Keratinocyte (primary cell): ENCODE results near the gene HCST. TPM values are rescaled to one million over a fixed set of nuclear protein-coding genes. Genes with fewer than 3 reads are reported as not detected.

Experiments used
- DNase-seq: peaks from one replicate; pipeline ENCODE4 v3.0.0-alpha.2; 2011; ENCODE audit warnings: low read depth, missing footprints, low spot score
- FAIRE-seq: peaks from 2 replicates; lab custom pipeline; 2011; peaks lifted over from hg19 to GRCh38; lab: Jason Lieb, UNC
- H2AFZ ChIP-seq: 2 replicates; pipeline ENCODE4 v1.6.0; 2012; ENCODE audit warnings: low read length, control low read depth, inconsistent platforms; ENCODE audit not compliant: control insufficient read depth
- H3K27ac ChIP-seq: 2 replicates; pipeline ENCODE4 v1.5.1; 2011; ENCODE audit warnings: low read length; ENCODE audit not compliant: control insufficient read depth, insufficient read depth
- H3K27me3 ChIP-seq: 3 replicates; pipeline ENCODE4 v1.6.0; 2011; ENCODE audit warnings: low read length; ENCODE audit not compliant: control insufficient read depth, insufficient read depth; ENCODE audit errors: extremely low read depth
- H3K36me3 ChIP-seq, 2 experiments: 2 replicates in 1 of 2; 3 replicates in 1 of 2; pipeline ENCODE4 v1.5.1; 2011; ENCODE audit warnings: low read length in 2 of 2, mild to moderate bottlenecking in 1 of 2; ENCODE audit not compliant: control insufficient read depth in 2 of 2, insufficient read depth in 2 of 2; ENCODE audit errors: extremely low read depth in 1 of 2
- H3K4me1 ChIP-seq: 3 replicates; pipeline ENCODE4 v1.5.1; 2011; ENCODE audit warnings: low read length; ENCODE audit not compliant: control insufficient read depth, insufficient read depth; ENCODE audit errors: extremely low read depth
- H3K4me2 ChIP-seq: 3 replicates; pipeline ENCODE4 v1.6.0; 2011; ENCODE audit warnings: low read depth, low read length; ENCODE audit not compliant: control insufficient read depth, insufficient read depth; ENCODE audit errors: extremely low read depth
- H3K4me3 ChIP-seq, 3 experiments: fragments of 200-600 bp in 1 of 3; sonication (generic) in 1 of 3; 2 replicates in 2 of 3; 3 replicates in 1 of 3; pipeline ENCODE4 v1.5.1; 2011 to 2016; ENCODE audit warnings: low read length in 3 of 3, mild to moderate bottlenecking in 3 of 3, control low read depth in 2 of 3, inconsistent platforms in 1 of 3, low read depth in 1 of 3, mixed read lengths in 1 of 3, mixed run types in 1 of 3, moderate library complexity in 1 of 3; ENCODE audit not compliant: control insufficient read depth in 2 of 3, insufficient read depth in 2 of 3; ENCODE audit errors: extremely low read depth in 1 of 3
- H3K79me2 ChIP-seq: 2 replicates; pipeline ENCODE4 v1.6.0; 2012; ENCODE audit warnings: low read length; ENCODE audit not compliant: control insufficient read depth, insufficient read depth
- H3K9ac ChIP-seq: 3 replicates; pipeline ENCODE4 v1.6.0; 2011; ENCODE audit warnings: low read length; ENCODE audit not compliant: control insufficient read depth, insufficient read depth; ENCODE audit errors: extremely low read depth
- H3K9me1 ChIP-seq: 3 replicates; pipeline ENCODE4 v1.6.0; 2011; ENCODE audit warnings: low read length; ENCODE audit not compliant: control insufficient read depth, insufficient read depth; ENCODE audit errors: extremely low read depth
- H3K9me3 ChIP-seq: 2 replicates; pipeline ENCODE4 v1.5.1; 2012; ENCODE audit warnings: low read depth, low read length; ENCODE audit not compliant: control insufficient read depth
- H4K20me1 ChIP-seq: 3 replicates; pipeline ENCODE4 v1.6.0; 2011; ENCODE audit warnings: low read length; ENCODE audit not compliant: control insufficient read depth, insufficient read depth; ENCODE audit errors: extremely low read depth
- EZH2 ChIP-seq: IDR thresholded peaks from one replicate; pipeline ENCODE4 v1.6.1; 2012; ENCODE audit warnings: inconsistent platforms, mild to moderate bottlenecking, low read length, moderate library complexity
- dilution Hi-C: fragments of 300-500 bp; cut with MboI; formaldehyde crosslinking; loops from one replicate; pipeline ENCODE4 v1.7.0; 2020; ENCODE audit warnings: low sequenced_read_pairs; ENCODE audit not compliant: extremely low pct_ligation_motif_present
- polyA plus RNA-seq, 5 experiments: library from polyadenylated mRNA; depleted of rRNA in 3 of 5; stranded (reverse) in 3 of 5; stranded (forward) in 1 of 5; unstranded in 1 of 5; fragments of >200 nt; gene quantifications; 1 replicate in 1 of 5; 2 replicates in 3 of 5; 3 replicates in 1 of 5; pipeline versions ENCODE4 v1.2.1 to v1.2.3, GENCODE V29; 2011 to 2012; ENCODE audit warnings: missing spikeins in 2 of 5, low read depth in 1 of 5, low replicate concordance in 1 of 5
- TF ChIP-seq, protein P1 (sequence below), 3 experiments: IDR thresholded peaks in 1 of 3; conservative IDR thresholded peaks in 1 of 3; optimal IDR thresholded peaks in 1 of 3; 2 replicates in 2 of 3; 3 replicates in 1 of 3; pipeline versions ENCODE3 to v1.5.1; 2011; ENCODE audit warnings: low read length in 3 of 3, mild to moderate bottlenecking in 3 of 3, moderate library complexity in 2 of 3, control low read depth in 1 of 3, inconsistent platforms in 1 of 3; ENCODE audit not compliant: insufficient read depth in 2 of 3; ENCODE audit errors: extremely low read depth in 1 of 3

The HCST gene
- polyA plus RNA-seq, 1 donor (not counting 4 experiments of a cell fraction or from before 2014, with no cell fraction given): 0.25 TPM

DNA sequence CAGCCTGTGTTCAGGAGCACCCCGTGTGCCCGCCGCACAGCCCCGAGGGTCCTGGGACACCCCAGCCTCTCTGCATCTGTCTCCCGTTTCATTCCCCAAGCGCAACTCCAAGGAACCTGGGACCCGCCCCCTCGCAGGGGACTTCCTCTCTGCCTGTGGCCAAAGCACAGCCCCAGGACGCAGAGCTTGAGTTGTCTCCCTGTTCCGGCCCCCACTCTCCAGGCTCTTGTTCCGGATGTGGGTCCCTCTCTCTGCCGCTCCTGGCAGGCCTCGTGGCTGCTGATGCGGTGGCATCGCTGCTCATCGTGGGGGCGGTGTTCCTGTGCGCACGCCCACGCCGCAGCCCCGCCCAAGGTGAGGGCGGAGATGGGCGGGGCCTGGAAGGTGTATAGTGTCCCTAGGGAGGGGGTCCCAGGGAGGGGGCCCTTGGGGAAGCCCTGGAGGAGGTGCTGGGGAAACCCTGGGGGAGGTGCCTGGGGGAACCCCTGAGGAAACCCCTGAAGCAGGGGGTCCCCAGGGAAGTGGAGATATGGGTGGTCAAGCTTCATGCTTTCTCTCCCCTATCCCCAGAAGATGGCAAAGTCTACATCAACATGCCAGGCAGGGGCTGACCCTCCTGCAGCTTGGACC is 1.3 kb downstream of the HCST start:
- no peak for TF ChIP-seq EZH2
- TF ChIP-seq, protein P1, sequence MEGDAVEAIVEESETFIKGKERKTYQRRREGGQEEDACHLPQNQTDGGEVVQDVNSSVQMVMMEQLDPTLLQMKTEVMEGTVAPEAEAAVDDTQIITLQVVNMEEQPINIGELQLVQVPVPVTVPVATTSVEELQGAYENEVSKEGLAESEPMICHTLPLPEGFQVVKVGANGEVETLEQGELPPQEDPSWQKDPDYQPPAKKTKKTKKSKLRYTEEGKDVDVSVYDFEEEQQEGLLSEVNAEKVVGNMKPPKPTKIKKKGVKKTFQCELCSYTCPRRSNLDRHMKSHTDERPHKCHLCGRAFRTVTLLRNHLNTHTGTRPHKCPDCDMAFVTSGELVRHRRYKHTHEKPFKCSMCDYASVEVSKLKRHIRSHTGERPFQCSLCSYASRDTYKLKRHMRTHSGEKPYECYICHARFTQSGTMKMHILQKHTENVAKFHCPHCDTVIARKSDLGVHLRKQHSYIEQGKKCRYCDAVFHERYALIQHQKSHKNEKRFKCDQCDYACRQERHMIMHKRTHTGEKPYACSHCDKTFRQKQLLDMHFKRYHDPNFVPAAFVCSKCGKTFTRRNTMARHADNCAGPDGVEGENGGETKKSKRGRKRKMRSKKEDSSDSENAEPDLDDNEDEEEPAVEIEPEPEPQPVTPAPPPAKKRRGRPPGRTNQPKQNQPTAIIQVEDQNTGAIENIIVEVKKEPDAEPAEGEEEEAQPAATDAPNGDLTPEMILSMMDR (optimal IDR thresholded peaks at IDR 0.05 in 1 of 3, IDR thresholded peaks at IDR 0.05 in 1 of 3, conservative IDR thresholded peaks at IDR 0.05 in 1 of 3; ENCODE audit: extremely low read depth in 1 of 3, insufficient read depth in 2 of 3, low read length in 3 of 3): no peak
- H3K9me3 ChIP-seq: no peaks in the 10 kb centered on the region
- peak overlapping the region in 2 of 3 experiments; percentile 16 to 47 for H3K4me3 ChIP-seq
- dilution Hi-C loops: no loop called here
- H3K4me2 ChIP-seq: peak overlapping the region; percentile 74
- peak overlapping the region; percentile 71 for H2AFZ ChIP-seq
- no peaks in the 10 kb centered on the region for H3K27me3 ChIP-seq
- H3K9ac ChIP-seq: peak overlapping the region; percentile 50
- H3K36me3 ChIP-seq: no peaks in the 10 kb centered on the region
- peaks cover 4% of the 10 kb centered on the region for H3K79me2 ChIP-seq
- H4K20me1 ChIP-seq: no peaks in the 10 kb centered on the region
- peak overlapping the region; percentile 20 for H3K27ac ChIP-seq
- FAIRE-seq (no peak), DNase-seq (no peak)
- H3K9me1 ChIP-seq: no peaks in the 10 kb centered on the region
- H3K4me1 ChIP-seq: peaks cover 28% of the 10 kb centered on the region

DNA sequence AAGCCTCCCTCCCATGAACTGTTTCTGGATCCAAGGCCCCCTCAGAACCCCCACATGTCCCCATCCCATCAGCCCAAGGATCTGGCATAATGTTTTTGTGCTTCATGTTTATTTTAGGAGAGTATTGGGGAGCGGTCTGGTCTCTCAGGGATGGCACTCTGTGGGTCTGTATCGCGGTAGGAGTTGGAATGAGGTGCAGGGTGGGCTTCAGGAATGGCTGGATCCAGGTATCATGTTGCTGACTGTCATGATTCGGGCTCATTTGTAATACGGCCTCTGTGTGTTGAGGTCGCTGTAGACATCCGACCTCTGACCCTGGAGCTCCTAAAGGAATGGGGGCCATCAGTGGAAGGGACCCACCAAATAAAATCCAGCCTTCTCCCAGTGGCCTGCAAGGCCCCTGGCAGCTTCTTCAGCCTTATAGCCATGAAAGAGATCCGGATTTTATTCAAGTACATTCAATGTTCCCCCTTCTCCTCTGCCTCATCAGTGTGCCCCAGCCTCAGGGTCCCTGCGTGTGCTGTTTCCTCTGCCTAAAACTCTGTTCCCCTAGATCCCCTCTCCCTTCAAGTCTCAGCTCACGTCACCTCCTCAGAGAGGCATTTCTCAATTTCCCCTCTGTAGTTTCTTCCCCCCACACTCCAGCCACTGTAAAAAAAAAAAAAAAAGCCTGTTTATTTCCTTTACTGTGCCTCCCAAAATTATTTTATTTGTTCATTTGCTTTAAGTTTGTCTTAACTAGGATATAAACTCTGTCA is 2.2 kb downstream of the HCST start:
- no peaks in the 10 kb centered on the region for H4K20me1 ChIP-seq
- H3K27me3 ChIP-seq: no peaks in the 10 kb centered on the region
- TF ChIP-seq, protein P1 (optimal IDR thresholded peaks at IDR 0.05 in 1 of 3, IDR thresholded peaks at IDR 0.05 in 1 of 3, conservative IDR thresholded peaks at IDR 0.05 in 1 of 3; ENCODE audit: extremely low read depth in 1 of 3, insufficient read depth in 2 of 3, low read length in 3 of 3): no peak
- dilution Hi-C loops: no loop called here
- H3K79me2 ChIP-seq: no peaks in the 10 kb centered on the region
- H3K4me3 ChIP-seq: no peak overlapping the region
- no peak for FAIRE-seq
- H3K9me3 ChIP-seq: no peaks in the 10 kb centered on the region
- no peak overlapping the region for H2AFZ ChIP-seq
- no peak overlapping the region for H3K27ac ChIP-seq
- H3K9ac ChIP-seq: no peak overlapping the region
- H3K36me3 ChIP-seq: no peaks in the 10 kb centered on the region
- no peaks in the 10 kb centered on the region for H3K9me1 ChIP-seq
- DNase-seq: no peak
- H3K4me2 ChIP-seq: no peak overlapping the region
- H3K4me1 ChIP-seq: peaks cover 28% of the 10 kb centered on the region
